ENCODE results near the gene STUM. TPM values are rescaled to one million over a fixed set of nuclear protein-coding genes. Genes with fewer than 3 reads are reported as not detected.

Gene STUM
- total RNA-seq, 1 donor: not detected

- no peak for TF ChIP-seq CTCF (IDR thresholded peaks at IDR 0.05; ENCODE audit: insufficient read depth, low read length)
- no peak overlapping the region for H3K4me3 ChIP-seq (ENCODE audit: low read depth, low read length)
- DNase-seq (ENCODE audit: low read depth): no peak
Observed at GRCh38 chr1:226525750-226526149, 22.8 kb upstream of the STUM start.

GRCh38 chr1:226526801-226527595 lies 21.6 kb upstream of the STUM start:
- H3K4me3 ChIP-seq (ENCODE audit: low read depth, low read length): no peak overlapping the region
- DNase-seq (ENCODE audit: low read depth): peak; percentile 29
- no peak for TF ChIP-seq CTCF (IDR thresholded peaks at IDR 0.05; ENCODE audit: insufficient read depth, low read length)

- no peak for DNase-seq (ENCODE audit: low read depth)
Observed at GRCh38 chr1:226529891-226530290, 18.7 kb upstream of the STUM start.

GRCh38 chr1:226530591-226530990 lies 18.0 kb upstream of the STUM start:
- no peak for TF ChIP-seq CTCF (IDR thresholded peaks at IDR 0.05; ENCODE audit: insufficient read depth, low read length)
- DNase-seq (ENCODE audit: low read depth): no peak
- no peak overlapping the region for H3K4me3 ChIP-seq (ENCODE audit: low read depth, low read length)

More at GRCh38 chr1:226529891-226530290, 18.7 kb upstream of the STUM start:
- no peak overlapping the region for H3K4me3 ChIP-seq (ENCODE audit: low read depth, low read length)
- no peak for TF ChIP-seq CTCF (IDR thresholded peaks at IDR 0.05; ENCODE audit: insufficient read depth, low read length)

GRCh38 chr1:226531360-226532093 lies 17.0 kb upstream of the STUM start:
- H3K4me3 ChIP-seq (ENCODE audit: low read depth, low read length): no peak overlapping the region
- no peak for TF ChIP-seq CTCF (IDR thresholded peaks at IDR 0.05; ENCODE audit: insufficient read depth, low read length)
- DNase-seq (ENCODE audit: low read depth): no peak

- no peak for TF ChIP-seq CTCF (IDR thresholded peaks at IDR 0.05; ENCODE audit: insufficient read depth, low read length)
- no peak overlapping the region for H3K4me3 ChIP-seq (ENCODE audit: low read depth, low read length)
- DNase-seq (ENCODE audit: low read depth): no peak
Observed at GRCh38 chr1:226532553-226532952, 16.0 kb upstream of the STUM start.

All from fibroblast of the aortic adventitia (primary cell).